BJ (cell line): ENCODE results near the gene MYO5A. TPM values are rescaled to one million over a fixed set of nuclear protein-coding genes. Genes with fewer than 3 reads are reported as not detected.

Experiments
- CTCF ChIA-PET: fragments of 350-600 bp; formaldehyde crosslinking; extraction: SDS; loops from one replicate; lab custom pipeline; 2021; ENCODE audit warnings: antibody characterized with exemption, inconsistent platforms; lab: Yijun Ruan, JAX
- POLR2A ChIA-PET: fragments of 300-600 bp; sonication (Branson Sonifier 250); formaldehyde crosslinking; extraction: SDS; loops from one replicate; lab custom pipeline; 2021; ENCODE audit warnings: antibody characterized with exemption; lab: Charles Lee
- DNase-seq: peaks from one replicate; pipeline ENCODE4 v3.0.0-alpha.2; 2011; ENCODE audit warnings: low read depth
- H3K27me3 ChIP-seq: 2 replicates; pipeline ENCODE4 v1.6.0; 2011; ENCODE audit warnings: low read length; ENCODE audit not compliant: control insufficient read depth, insufficient read depth
- H3K36me3 ChIP-seq: 2 replicates; pipeline ENCODE4 v1.5.1; 2011; ENCODE audit warnings: low read length; ENCODE audit not compliant: control insufficient read depth, insufficient read depth
- H3K4me3 ChIP-seq: 2 replicates; pipeline ENCODE4 v1.5.1; 2011; ENCODE audit warnings: low read depth, mild to moderate bottlenecking, control low read depth, low read length
- polyA plus RNA-seq: library from polyadenylated mRNA; depleted of rRNA; stranded (reverse); fragments of >200 nt; gene quantifications from 2 replicates; pipeline ENCODE4 v1.2.3, GENCODE V29; 2011
- TF ChIP-seq, protein P1 (sequence below): IDR thresholded peaks from 2 replicates; pipeline ENCODE4 v1.5.1; 2011; ENCODE audit warnings: low read depth, mild to moderate bottlenecking, control low read depth, inconsistent platforms, low read length, moderate library complexity; ENCODE audit not compliant: insufficient read depth

The MYO5A gene
- polyA plus RNA-seq, 1 experiment: 38.3 TPM

- TF ChIP-seq, protein P1, sequence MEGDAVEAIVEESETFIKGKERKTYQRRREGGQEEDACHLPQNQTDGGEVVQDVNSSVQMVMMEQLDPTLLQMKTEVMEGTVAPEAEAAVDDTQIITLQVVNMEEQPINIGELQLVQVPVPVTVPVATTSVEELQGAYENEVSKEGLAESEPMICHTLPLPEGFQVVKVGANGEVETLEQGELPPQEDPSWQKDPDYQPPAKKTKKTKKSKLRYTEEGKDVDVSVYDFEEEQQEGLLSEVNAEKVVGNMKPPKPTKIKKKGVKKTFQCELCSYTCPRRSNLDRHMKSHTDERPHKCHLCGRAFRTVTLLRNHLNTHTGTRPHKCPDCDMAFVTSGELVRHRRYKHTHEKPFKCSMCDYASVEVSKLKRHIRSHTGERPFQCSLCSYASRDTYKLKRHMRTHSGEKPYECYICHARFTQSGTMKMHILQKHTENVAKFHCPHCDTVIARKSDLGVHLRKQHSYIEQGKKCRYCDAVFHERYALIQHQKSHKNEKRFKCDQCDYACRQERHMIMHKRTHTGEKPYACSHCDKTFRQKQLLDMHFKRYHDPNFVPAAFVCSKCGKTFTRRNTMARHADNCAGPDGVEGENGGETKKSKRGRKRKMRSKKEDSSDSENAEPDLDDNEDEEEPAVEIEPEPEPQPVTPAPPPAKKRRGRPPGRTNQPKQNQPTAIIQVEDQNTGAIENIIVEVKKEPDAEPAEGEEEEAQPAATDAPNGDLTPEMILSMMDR: no peak
- H3K4me3 ChIP-seq: no peak overlapping the region
- ChIA-PET CTCF (no interaction called here), POLR2A (no interaction called here)
- H3K27me3 ChIP-seq: no peaks in the 10 kb centered on the region
- no peaks in the 10 kb centered on the region for H3K36me3 ChIP-seq
- DNase-seq: no peak
Measured at GRCh38 chr15:52407374-52407773, 121.3 kb downstream of the MYO5A start.

DNA sequence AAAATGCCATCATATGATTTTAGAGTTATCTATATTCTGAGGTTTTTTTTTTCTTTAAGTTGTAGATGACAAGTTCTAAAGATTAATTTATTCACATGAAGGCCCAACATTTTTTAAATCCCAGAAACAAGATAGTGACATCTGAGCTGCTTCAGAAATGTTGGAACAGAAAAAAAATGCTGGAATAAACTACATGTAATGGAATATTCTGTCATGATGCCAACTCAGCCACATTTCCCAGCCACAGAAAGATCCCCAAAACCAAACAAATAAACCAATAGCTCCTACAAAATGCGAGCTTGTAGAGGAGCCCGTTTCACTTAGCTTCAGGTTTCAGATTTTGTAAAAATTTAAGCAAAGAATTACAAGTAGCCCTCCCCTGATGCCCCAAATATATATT lies 122.1 kb downstream of the MYO5A start:
- CTCF ChIA-PET: no interaction called here
- no peak for DNase-seq
- POLR2A ChIA-PET: no interaction called here

GRCh38 chr15:52405856-52406255 lies 122.8 kb downstream of the MYO5A start:
- ChIA-PET CTCF (no interaction called here), POLR2A (no interaction called here)

More for the DNA sequence above, 122.1 kb downstream of the MYO5A start:
- no peak overlapping the region for H3K4me3 ChIP-seq
- no peaks in the 10 kb centered on the region for H3K36me3 ChIP-seq
- H3K27me3 ChIP-seq: no peaks in the 10 kb centered on the region
- TF ChIP-seq, protein P1: no peak

GRCh38 chr15:52397118-52397517 lies 131.6 kb downstream of the MYO5A start:
- Histone ChIP-seq H3K4me3 (no peak overlapping the region), H3K36me3 (0 out of 2 replicates have a peak, but pooled peaks cover 1% of the 10 kb centered on the region), H3K27me3 (no peaks in the 10 kb centered on the region)
- CTCF ChIA-PET: no interaction called here
- POLR2A ChIA-PET: no interaction called here
- TF ChIP-seq, protein P1: no peak
- no peak for DNase-seq

More at GRCh38 chr15:52405856-52406255, 122.8 kb downstream of the MYO5A start:
- Histone ChIP-seq H3K27me3 (no peaks in the 10 kb centered on the region), H3K36me3 (no peaks in the 10 kb centered on the region), H3K4me3 (no peak overlapping the region)
- no peak for DNase-seq
- TF ChIP-seq, protein P1: no peak

DNA sequence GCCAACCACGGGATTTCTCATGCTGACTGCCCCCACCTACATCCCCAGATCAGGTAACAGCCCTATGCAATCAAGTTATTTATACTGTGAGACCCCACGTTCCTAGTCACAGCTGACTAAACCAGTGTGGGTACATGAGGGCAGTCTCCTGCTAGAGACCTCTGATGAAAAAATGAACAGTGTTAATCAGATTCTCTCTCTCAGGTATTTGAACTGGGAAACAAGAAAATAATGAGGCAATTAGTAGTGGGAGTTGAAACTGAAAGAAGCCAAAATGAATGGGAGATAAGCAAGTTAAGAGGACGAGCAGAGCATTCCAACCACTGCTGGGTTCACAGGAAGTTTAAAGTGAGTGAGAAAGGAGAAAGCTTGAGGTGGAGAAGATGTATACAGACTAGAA lies 134.6 kb downstream of the MYO5A start:
- TF ChIP-seq, protein P1: no peak
- Histone ChIP-seq H3K36me3 (0 out of 2 replicates have a peak, but pooled peaks cover 1% of the 10 kb centered on the region), H3K4me3 (no peak overlapping the region), H3K27me3 (no peaks in the 10 kb centered on the region)
- CTCF ChIA-PET: no interaction called here
- DNase-seq: no peak
- POLR2A ChIA-PET: no interaction called here
